Iris pigment epithelial cell (primary cell): ENCODE measurements around the gene NDUFC2.
"Not testable (repeated sequence)": the region's sequence is repeated elsewhere in the genome, so short reads cannot be mapped to it uniquely, and the experiment has no call there.

Experiments used
- DNase-seq: peaks from one replicate; pipeline ENCODE4 v3.0.0-alpha.2; 2011; ENCODE audit warnings: low read depth

The NDUFC2 gene

GRCh38 chr11:78079232-78080083 lies at the start of gene NDUFC2:
TSS of gene NDUFC2 (minus strand) at chr11:78079862. CDS start at chr11:78079744, 118 bp downstream.
- peak; percentile 89 for DNase-seq

- no peak for DNase-seq
These were observed 47.7 kb upstream of the NDUFC2 start for GRCh38 chr11:78127403-78127802.

GRCh38 chr11:78112582-78113275 lies 33.1 kb upstream of the NDUFC2 start:
- no peak for DNase-seq

GRCh38 chr11:78111298-78111697 lies 31.6 kb upstream of the NDUFC2 start:
- DNase-seq, result no peak

GRCh38 chr11:78110830-78111229 lies 31.2 kb upstream of the NDUFC2 start:
- peak; percentile 54 for DNase-seq

- DNase-seq, result peak; percentile 67
These were observed 30.7 kb upstream of the NDUFC2 start for GRCh38 chr11:78110351-78110750.

GRCh38 chr11:78109081-78110015 lies 29.7 kb upstream of the NDUFC2 start:
- DNase-seq, result peak; percentile 17

- peak; percentile 62 for DNase-seq
These were observed 21.2 kb upstream of the NDUFC2 start for GRCh38 chr11:78100676-78101472.

GRCh38 chr11:78100261-78100660 lies 20.6 kb upstream of the NDUFC2 start:
- no peak for DNase-seq

- DNase-seq, result no peak
These were observed 20.0 kb upstream of the NDUFC2 start for GRCh38 chr11:78099666-78100065.

- no peak for DNase-seq
These were observed 18.2 kb upstream of the NDUFC2 start for GRCh38 chr11:78097666-78098385.

GRCh38 chr11:78094250-78094649 lies 14.6 kb upstream of the NDUFC2 start:
- no peak for DNase-seq

- not testable (repeated sequence) for DNase-seq
These were observed 6.9 kb upstream of the NDUFC2 start for GRCh38 chr11:78086521-78087074.

GRCh38 chr11:78085972-78086371 lies 6.3 kb upstream of the NDUFC2 start:
- no peak for DNase-seq

GRCh38 chr11:78084506-78084905 lies 4.8 kb upstream of the NDUFC2 start:
- DNase-seq, result not testable (repeated sequence)

GRCh38 chr11:78083021-78083420 lies 3.4 kb upstream of the NDUFC2 start:
- DNase-seq, result no peak

GRCh38 chr11:78082146-78082545 lies 2.5 kb upstream of the NDUFC2 start:
- no peak for DNase-seq

GRCh38 chr11:78081583-78081982 lies 1.9 kb upstream of the NDUFC2 start:
- no peak for DNase-seq

GRCh38 chr11:78080818-78081495 lies 1.3 kb upstream of the NDUFC2 start:
- DNase-seq, result peak; percentile 86
